Liver (tissue), 9 donors: ENCODE data around the gene FOXN3. TPM values are rescaled to one million over a fixed set of nuclear protein-coding genes. Genes with fewer than 3 reads are reported as not detected.

Experiments
- DNase-seq: peaks from one replicate; pipeline ENCODE4 v3.0.0-alpha.2; 2017; ENCODE audit warnings: low spot score
- H3K27ac ChIP-seq, 2 donors: one replicate each; pipeline ENCODE4 v1.7.0; 2013; ENCODE audit warnings: inconsistent platforms in 2 of 2, low read length in 2 of 2, control low read depth in 1 of 2, low read depth in 1 of 2, mild to moderate bottlenecking in 1 of 2
- H3K27me3 ChIP-seq, 4 donors: one replicate each; pipeline versions ENCODE4 v1.6.1 to v1.7.0; 2013; ENCODE audit warnings: low read length in 3 of 4, inconsistent platforms in 1 of 4, mild to moderate bottlenecking in 1 of 4, moderate library complexity in 1 of 4; ENCODE audit not compliant: control insufficient read depth in 4 of 4, insufficient read depth in 4 of 4
- H3K36me3 ChIP-seq, 4 donors: one replicate each; pipeline versions ENCODE4 v1.6.1 to v1.7.0; 2013; ENCODE audit warnings: low read length in 3 of 4, mild to moderate bottlenecking in 3 of 4, low read depth in 1 of 4, moderate library complexity in 1 of 4; ENCODE audit not compliant: control insufficient read depth in 4 of 4, insufficient read depth in 3 of 4
- H3K4me1 ChIP-seq, 4 donors: one replicate each; pipeline versions ENCODE4 v1.6.1 to v1.7.0; 2013; ENCODE audit warnings: low read length in 3 of 4, mild to moderate bottlenecking in 3 of 4, moderate library complexity in 1 of 4; ENCODE audit not compliant: control insufficient read depth in 4 of 4, insufficient read depth in 4 of 4
- H3K4me3 ChIP-seq, 3 donors: one replicate each; pipeline versions ENCODE4 v1.6.1 to v1.7.0; 2013; ENCODE audit warnings: low read length in 3 of 3, control low read depth in 1 of 3, low read depth in 1 of 3, mild to moderate bottlenecking in 1 of 3
- H3K9ac ChIP-seq, 2 donors: one replicate each; pipeline ENCODE4 v1.7.0; 2013; ENCODE audit warnings: low read length in 2 of 2, mild to moderate bottlenecking in 2 of 2, moderate library complexity in 2 of 2, control low read depth in 1 of 2, low read depth in 1 of 2
- H3K9me3 ChIP-seq, 4 donors: one replicate each; pipeline versions ENCODE4 v1.6.1 to v1.7.0; 2013; ENCODE audit warnings: low read length in 3 of 4; ENCODE audit not compliant: control insufficient read depth in 4 of 4
- GABPA ChIP-seq, 2 donors: IDR thresholded peaks in 1 of 2; conservative IDR thresholded peaks in 1 of 2; 2 replicates each; pipeline ENCODE4 v1.6.1; 2016; ENCODE audit warnings: antibody characterized with exemption in 2 of 2, mild to moderate bottlenecking in 1 of 2, moderate library complexity in 1 of 2
- HNF4A ChIP-seq, 2 donors: conservative IDR thresholded peaks; 2 replicates each; pipeline ENCODE4 v1.6.1; 2016; ENCODE audit warnings: antibody characterized with exemption in 2 of 2, mild to moderate bottlenecking in 2 of 2
- JUND ChIP-seq, 2 donors: IDR thresholded peaks; 2 replicates each; pipeline ENCODE4 v1.6.1; 2016; ENCODE audit warnings: antibody characterized with exemption in 2 of 2
- NR2F2 ChIP-seq: IDR thresholded peaks from 2 replicates; pipeline ENCODE4 v1.6.1; 2016; ENCODE audit warnings: antibody characterized with exemption
- RAD21 ChIP-seq, 2 donors: IDR thresholded peaks; 2 replicates each; pipeline ENCODE4 v1.6.1; 2016; ENCODE audit warnings: antibody characterized with exemption in 2 of 2, mild to moderate bottlenecking in 2 of 2
- RXRA ChIP-seq, 2 donors: IDR thresholded peaks; 2 replicates each; pipeline ENCODE4 v1.6.1; 2017 to 2018; ENCODE audit warnings: antibody characterized with exemption in 2 of 2, mild to moderate bottlenecking in 1 of 2
- TAF1 ChIP-seq: conservative IDR thresholded peaks from 2 replicates; pipeline ENCODE4 v1.6.1; 2016; ENCODE audit warnings: antibody characterized with exemption, mild to moderate bottlenecking
- WGBS: extraction: QIAGEN DNeasy Blood & Tissue Kit; methylation state at CpG from one replicate; pipeline ENCODE4 v1.1.7; 2013; 5-methylcytosine and 5-hydroxymethylcytosine counted together
- polyA plus RNA-seq, 2 donors: library from polyadenylated mRNA; stranded (reverse) in 1 of 2; unstranded in 1 of 2; fragments of 200-250 nt in 1 of 2; fragments of >200 nt in 1 of 2; fragmentation: Nextera tagmentation in 1 of 2; extraction: Ambion mirVana in 1 of 2; gene quantifications; one replicate each; pipeline versions ENCODE4 v1.2.1 to v1.2.3, GENCODE V29; 2013 to 2015
- total RNA-seq, 2 donors: library from RNA; depleted of rRNA; stranded (reverse); fragments of >200 nt; gene quantifications; one replicate each; pipeline ENCODE4 v1.2.3, GENCODE V29; 2014
- TF ChIP-seq, protein P1 (sequence below): IDR thresholded peaks from 2 replicates; pipeline ENCODE4 v1.6.1; 2016; ENCODE audit warnings: antibody characterized with exemption
- TF ChIP-seq, protein P2 (sequence below): fragments of 150-350 bp; IDR thresholded peaks from 2 replicates; pipeline ENCODE4 v1.5.1; 2017; ENCODE audit warnings: improper control_type of control experiment, low read depth, low read length; ENCODE audit not compliant: missing input control
- donor health status: healthy.
- donor health status: healthy.
- donor health status: healthy.
- donor health status: healthy.
- donor health status: healthy.

Gene FOXN3
- total and polyA plus RNA-seq, 4 donors = 17.8 to 44.8 (median 35.3) TPM

DNA sequence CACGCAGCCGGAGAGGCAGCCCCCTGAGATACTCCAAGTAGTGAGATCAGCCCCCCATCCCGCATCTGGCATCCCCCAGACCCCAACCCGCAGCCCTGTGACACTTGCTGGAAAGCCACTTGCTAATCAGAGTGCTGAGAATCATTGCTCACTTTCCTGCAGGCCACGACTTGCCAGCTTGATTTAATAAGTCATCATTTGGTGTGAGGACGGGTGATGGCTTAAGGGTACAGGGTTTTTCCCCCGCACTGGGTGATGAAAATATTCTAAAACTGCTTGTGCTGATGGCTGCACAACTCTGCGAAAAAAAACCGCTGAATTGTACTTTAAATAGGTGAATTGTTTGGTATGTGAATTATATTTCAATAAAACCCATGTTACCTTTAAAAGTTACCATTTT, 171.2 kb downstream of the FOXN3 start:
- Histone ChIP-seq H3K36me3 (peaks cover 0 to 4% (median 0%) of the 10 kb centered on the region in 4 donors), H3K4me3 (no peak overlapping the region), H3K27me3 (no peaks in the 10 kb centered on the region), H3K27ac (no peak overlapping the region), H3K9ac (no peak overlapping the region), H3K4me1 (peaks cover 0 to 3% (median 0%) of the 10 kb centered on the region in 4 donors), H3K9me3 (no peaks in the 10 kb centered on the region)
- 96% methylated on average over 9 of the region's 9 CpGs for WGBS
- DNase-seq = no peak
- TF ChIP-seq, protein P1, sequence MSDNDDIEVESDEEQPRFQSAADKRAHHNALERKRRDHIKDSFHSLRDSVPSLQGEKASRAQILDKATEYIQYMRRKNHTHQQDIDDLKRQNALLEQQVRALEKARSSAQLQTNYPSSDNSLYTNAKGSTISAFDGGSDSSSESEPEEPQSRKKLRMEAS = no peak
- TF ChIP-seq NR2F2 (no peak), GABPA (IDR thresholded peaks at IDR 0.05 in 1 of 2, conservative IDR thresholded peaks at IDR 0.05 in 1 of 2) (no peak), RAD21 (IDR thresholded peaks at IDR 0.05) (no peak)
- TF ChIP-seq, protein P2, sequence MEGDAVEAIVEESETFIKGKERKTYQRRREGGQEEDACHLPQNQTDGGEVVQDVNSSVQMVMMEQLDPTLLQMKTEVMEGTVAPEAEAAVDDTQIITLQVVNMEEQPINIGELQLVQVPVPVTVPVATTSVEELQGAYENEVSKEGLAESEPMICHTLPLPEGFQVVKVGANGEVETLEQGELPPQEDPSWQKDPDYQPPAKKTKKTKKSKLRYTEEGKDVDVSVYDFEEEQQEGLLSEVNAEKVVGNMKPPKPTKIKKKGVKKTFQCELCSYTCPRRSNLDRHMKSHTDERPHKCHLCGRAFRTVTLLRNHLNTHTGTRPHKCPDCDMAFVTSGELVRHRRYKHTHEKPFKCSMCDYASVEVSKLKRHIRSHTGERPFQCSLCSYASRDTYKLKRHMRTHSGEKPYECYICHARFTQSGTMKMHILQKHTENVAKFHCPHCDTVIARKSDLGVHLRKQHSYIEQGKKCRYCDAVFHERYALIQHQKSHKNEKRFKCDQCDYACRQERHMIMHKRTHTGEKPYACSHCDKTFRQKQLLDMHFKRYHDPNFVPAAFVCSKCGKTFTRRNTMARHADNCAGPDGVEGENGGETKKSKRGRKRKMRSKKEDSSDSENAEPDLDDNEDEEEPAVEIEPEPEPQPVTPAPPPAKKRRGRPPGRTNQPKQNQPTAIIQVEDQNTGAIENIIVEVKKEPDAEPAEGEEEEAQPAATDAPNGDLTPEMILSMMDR = no peak

DNA sequence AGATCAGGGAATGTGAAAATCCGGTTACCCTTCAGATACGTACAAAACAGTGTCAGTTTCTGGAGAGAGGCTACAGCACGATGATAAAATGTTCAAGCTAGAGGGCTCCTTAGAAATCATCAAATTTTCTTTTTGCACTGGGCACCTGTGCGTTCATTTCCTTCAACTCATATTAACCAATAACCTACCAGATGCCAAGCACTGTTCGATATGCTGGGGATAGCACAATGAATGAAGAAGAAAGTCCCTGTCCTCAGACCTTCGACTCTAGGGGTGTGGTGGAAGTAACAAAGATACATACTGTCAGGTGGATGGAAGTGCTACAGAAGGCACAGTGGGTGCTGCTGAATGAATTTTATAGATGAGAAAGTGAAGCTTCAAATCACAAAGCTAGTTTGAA, 172.3 kb downstream of the FOXN3 start:
- no peaks in the 10 kb centered on the region for H3K9me3 ChIP-seq
- H3K9ac ChIP-seq = no peak overlapping the region
- H3K4me3 ChIP-seq = no peak overlapping the region
- TF ChIP-seq, protein P1 = no peak
- no peak for TF ChIP-seq TAF1
- H3K27ac ChIP-seq = no peak overlapping the region
- peaks cover 0 to 3% (median 0%) of the 10 kb centered on the region in 4 donors for H3K4me1 ChIP-seq
- H3K36me3 ChIP-seq = peaks cover 0 to 4% (median 0%) of the 10 kb centered on the region in 4 donors
- no peak for DNase-seq
- no peaks in the 10 kb centered on the region for H3K27me3 ChIP-seq
- 81% methylated on average over 6 of the region's 6 CpGs for WGBS

DNA sequence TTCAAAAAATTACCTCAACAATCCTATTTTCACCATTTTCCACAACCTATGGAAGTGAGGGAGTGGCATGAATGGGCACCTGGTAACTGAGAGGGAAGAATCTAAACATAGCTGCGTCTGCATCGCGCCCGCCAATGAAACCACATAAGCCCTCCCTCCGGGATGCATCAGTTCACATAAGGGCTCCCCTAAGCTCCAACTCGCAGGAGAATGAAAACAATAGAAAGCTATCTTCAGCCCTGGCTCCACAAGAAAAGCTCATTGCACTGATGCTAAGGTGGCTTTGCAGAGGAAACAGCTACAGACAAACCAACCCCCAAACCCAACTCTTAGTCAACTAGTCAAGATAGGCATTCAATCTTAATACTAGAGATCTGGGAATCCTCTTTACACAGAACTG, 173.3 kb downstream of the FOXN3 start:
- Histone ChIP-seq H3K27me3 (no peaks in the 10 kb centered on the region), H3K9ac (no peak overlapping the region), H3K9me3 (no peaks in the 10 kb centered on the region), H3K4me3 (no peak overlapping the region), H3K36me3 (no peaks in the 10 kb centered on the region), H3K27ac (no peak overlapping the region), H3K4me1 (peaks cover 0 to 3% (median 0%) of the 10 kb centered on the region in 4 donors)
- TF ChIP-seq, protein P2 = no peak
- TF ChIP-seq HNF4A (conservative IDR thresholded peaks at IDR 0.05) (no peak), RXRA (IDR thresholded peaks at IDR 0.05) (no peak), TAF1 (no peak), JUND (IDR thresholded peaks at IDR 0.05) (no peak)
- DNase-seq = no peak
- 96% methylated on average over 6 of the region's 6 CpGs for WGBS
